ENCODE data around the gene POLG. TPM values are rescaled to one million over a fixed set of nuclear protein-coding genes. Genes with fewer than 3 reads are reported as not detected.

The POLG gene
- total RNA-seq, 1 experiment from 2014 or later, result 36.8 TPM

DNA sequence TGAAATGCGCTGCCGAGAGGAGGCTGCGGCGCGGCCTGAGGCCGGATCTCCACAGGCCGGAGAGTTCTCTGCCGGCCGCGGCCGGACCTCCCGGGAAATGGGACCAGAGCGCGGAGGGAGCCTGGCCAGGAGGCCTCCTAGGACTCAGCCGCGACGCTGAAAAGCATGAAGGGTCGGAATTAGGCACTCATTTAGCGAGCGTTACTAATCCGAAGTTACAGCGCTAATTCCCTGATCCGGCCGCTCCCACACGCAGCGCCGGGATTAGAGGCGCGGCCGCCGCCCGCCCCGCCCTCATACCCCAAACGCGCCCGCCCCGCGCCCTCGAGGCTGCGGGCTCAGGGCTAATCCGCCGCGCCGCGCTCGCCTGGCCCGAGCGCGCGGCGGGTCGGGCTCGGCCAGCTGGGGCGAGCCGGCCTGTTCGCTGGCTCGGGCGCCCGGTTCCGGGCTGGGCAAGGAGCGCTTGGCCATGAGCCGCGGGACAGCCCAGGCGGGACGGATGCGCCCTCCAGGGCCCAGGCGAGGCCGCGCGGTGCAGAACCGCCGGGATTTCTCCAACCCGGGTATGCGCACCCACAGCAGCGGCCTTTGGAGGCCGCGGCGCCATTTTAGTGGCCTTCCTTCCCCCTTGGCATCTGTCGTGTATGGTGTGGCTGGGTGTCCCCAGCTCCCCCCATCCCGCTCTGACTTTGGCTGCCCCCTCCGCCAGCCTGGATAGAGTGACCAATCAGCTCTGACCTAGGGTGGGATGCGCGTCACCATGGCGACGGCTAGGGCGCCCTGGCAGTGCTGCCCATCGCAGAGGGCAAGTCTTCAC, 36.8 kb upstream of the POLG start:
- DNase-seq, result no peak
- Histone ChIP-seq H3K27me3 (ENCODE audit: low read length) (no peaks in the 10 kb centered on the region), H3K27ac (ENCODE audit: low read length) (no peak overlapping the region), H3K79me2 (ENCODE audit: low read length) (no peaks in the 10 kb centered on the region), H3K4me1 (ENCODE audit: low read length) (peaks cover 12% of the 10 kb centered on the region), H2AFZ (ENCODE audit: low read length) (no peak overlapping the region), H3K4me2 (ENCODE audit: low read depth, low read length, poor library complexity, severe bottlenecking) (no peak overlapping the region), H3K36me3 (ENCODE audit: insufficient read depth, low read length) (no peaks in the 10 kb centered on the region), H4K20me1 (ENCODE audit: insufficient read depth, low read depth, low read length) (no peaks in the 10 kb centered on the region), H3K4me3 (ENCODE audit: low read length) (no peak overlapping the region), H3K9me2 (replicated peaks; ENCODE audit: insufficient read depth, low read length) (no peaks in the 10 kb centered on the region), H3K9me3 (ENCODE audit: low read length) (no peaks in the 10 kb centered on the region), H3K9ac (ENCODE audit: low read length) (no peak overlapping the region)

DNA sequence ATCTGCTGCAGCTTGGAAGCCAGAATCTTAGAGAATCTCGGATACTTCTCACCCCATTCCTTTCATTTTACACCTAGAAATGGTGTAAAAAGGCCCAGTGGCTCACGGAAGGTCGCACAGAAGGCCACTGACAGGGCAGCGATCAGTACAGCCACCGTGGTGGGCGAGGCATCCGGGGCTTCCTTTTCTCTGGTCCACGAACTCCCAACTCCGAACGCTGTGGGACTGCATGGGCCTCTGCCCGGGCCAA, 36.3 kb upstream of the POLG start:
- DNase-seq, result no peak
- Histone ChIP-seq H3K4me1 (ENCODE audit: low read length) (peaks cover 12% of the 10 kb centered on the region), H3K9me3 (ENCODE audit: low read length) (no peaks in the 10 kb centered on the region), H2AFZ (ENCODE audit: low read length) (no peak overlapping the region), H3K27me3 (ENCODE audit: low read length) (no peaks in the 10 kb centered on the region), H3K9ac (ENCODE audit: low read length) (no peak overlapping the region), H3K27ac (ENCODE audit: low read length) (no peak overlapping the region), H3K9me2 (replicated peaks; ENCODE audit: insufficient read depth, low read length) (no peaks in the 10 kb centered on the region), H4K20me1 (ENCODE audit: insufficient read depth, low read depth, low read length) (no peaks in the 10 kb centered on the region), H3K79me2 (ENCODE audit: low read length) (no peaks in the 10 kb centered on the region), H3K4me2 (ENCODE audit: low read depth, low read length, poor library complexity, severe bottlenecking) (no peak overlapping the region), H3K4me3 (ENCODE audit: low read length) (no peak overlapping the region), H3K36me3 (ENCODE audit: insufficient read depth, low read length) (no peaks in the 10 kb centered on the region)

DNA sequence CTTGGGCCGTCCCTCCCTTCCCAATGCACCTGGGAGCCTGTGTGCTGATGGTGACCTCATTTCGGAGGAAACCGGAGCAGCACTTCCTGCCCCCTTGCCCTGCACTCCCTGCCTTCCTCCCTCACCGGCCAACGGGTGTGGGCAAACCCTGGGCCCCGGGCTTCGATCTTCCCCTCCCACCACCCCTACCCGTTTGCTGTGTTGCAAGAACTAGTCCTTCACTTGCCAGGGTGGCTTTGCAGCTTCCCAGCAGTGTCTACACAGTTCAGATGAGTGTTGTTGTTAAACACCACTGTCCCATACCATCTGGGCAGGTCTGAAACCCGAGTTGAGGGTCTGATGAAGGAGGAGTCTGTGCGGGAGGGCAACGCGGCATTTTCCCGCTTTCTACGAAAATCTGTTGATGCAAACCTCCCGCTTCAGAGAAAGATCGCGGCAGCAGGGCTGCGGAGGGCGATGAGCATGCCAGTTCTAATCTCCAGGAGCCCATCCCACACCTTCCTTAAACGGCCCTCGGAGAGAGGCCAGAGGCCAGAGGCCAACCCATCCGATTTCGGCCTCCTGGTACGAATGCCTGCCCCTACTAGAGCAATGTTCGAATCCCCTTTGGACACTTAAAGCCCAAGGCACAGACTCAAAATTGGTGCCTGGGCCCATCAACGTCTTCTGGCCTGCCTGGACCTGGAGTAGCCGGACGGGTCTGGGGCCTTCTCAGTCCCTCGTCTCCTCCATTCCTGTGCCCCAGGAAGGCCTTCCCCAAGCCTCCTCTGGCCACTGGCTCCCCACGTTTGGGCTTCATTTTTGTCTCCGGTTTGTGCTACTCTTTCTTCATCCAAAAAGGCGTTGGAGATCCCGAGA, 35.7 kb upstream of the POLG start:
- DNase-seq, result no peak
- Histone ChIP-seq H3K9me2 (replicated peaks; ENCODE audit: insufficient read depth, low read length) (no peaks in the 10 kb centered on the region), H3K79me2 (ENCODE audit: low read length) (no peaks in the 10 kb centered on the region), H3K4me1 (ENCODE audit: low read length) (peaks cover 12% of the 10 kb centered on the region), H4K20me1 (ENCODE audit: insufficient read depth, low read depth, low read length) (no peaks in the 10 kb centered on the region), H3K27ac (ENCODE audit: low read length) (no peak overlapping the region), H3K9me3 (ENCODE audit: low read length) (no peaks in the 10 kb centered on the region), H3K36me3 (ENCODE audit: insufficient read depth, low read length) (no peaks in the 10 kb centered on the region), H2AFZ (ENCODE audit: low read length) (no peak overlapping the region), H3K27me3 (ENCODE audit: low read length) (no peaks in the 10 kb centered on the region), H3K4me3 (ENCODE audit: low read length) (no peak overlapping the region), H3K4me2 (ENCODE audit: low read depth, low read length, poor library complexity, severe bottlenecking) (no peak overlapping the region), H3K9ac (ENCODE audit: low read length) (no peak overlapping the region)

DNA sequence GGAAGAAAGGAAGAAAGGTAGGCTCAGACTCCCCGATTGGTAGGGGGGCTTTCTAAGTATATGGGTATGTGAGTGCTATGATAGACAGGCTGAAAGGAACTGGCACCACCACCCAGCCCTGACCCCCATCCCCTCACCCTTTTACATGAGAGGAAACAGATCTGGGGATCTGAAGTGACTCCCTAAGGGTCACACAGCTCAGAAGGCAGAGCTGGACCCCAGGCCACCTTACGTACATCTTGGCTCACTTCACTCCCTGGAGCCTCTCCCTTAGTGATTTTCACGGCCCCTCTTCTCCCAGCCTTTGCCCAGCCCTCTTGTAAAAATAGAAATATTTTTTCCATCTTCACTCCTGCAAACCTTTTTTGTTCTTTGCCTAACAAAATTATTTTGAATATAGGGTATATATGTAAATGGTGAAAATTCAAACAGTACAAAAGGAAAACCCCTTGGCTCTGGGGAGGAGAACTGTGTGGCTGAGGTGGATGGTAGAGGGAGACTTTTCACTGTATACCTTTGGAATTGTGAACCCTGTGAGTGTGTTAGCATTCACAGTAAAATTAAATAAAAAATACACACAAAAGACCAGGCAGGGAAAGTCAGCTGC, 34.8 kb upstream of the POLG start:
- no peak for DNase-seq
- no peaks in the 10 kb centered on the region for H3K9me2 ChIP-seq (replicated peaks; ENCODE audit: insufficient read depth, low read length)
- H3K9me3 ChIP-seq (ENCODE audit: low read length), result no peaks in the 10 kb centered on the region
- H3K27ac ChIP-seq (ENCODE audit: low read length), result no peak overlapping the region
- H2AFZ ChIP-seq (ENCODE audit: low read length), result no peak overlapping the region
- H3K4me2 ChIP-seq (ENCODE audit: low read depth, low read length, poor library complexity, severe bottlenecking), result no peak overlapping the region
- H3K4me1 ChIP-seq (ENCODE audit: low read length), result peaks cover 13% of the 10 kb centered on the region
- H3K79me2 ChIP-seq (ENCODE audit: low read length), result no peaks in the 10 kb centered on the region
- H3K9ac ChIP-seq (ENCODE audit: low read length), result no peak overlapping the region
- H3K4me3 ChIP-seq (ENCODE audit: low read length), result no peak overlapping the region
- no peaks in the 10 kb centered on the region for H4K20me1 ChIP-seq (ENCODE audit: insufficient read depth, low read depth, low read length)
- no peaks in the 10 kb centered on the region for H3K36me3 ChIP-seq (ENCODE audit: insufficient read depth, low read length)
- H3K27me3 ChIP-seq (ENCODE audit: low read length), result no peaks in the 10 kb centered on the region

DNA sequence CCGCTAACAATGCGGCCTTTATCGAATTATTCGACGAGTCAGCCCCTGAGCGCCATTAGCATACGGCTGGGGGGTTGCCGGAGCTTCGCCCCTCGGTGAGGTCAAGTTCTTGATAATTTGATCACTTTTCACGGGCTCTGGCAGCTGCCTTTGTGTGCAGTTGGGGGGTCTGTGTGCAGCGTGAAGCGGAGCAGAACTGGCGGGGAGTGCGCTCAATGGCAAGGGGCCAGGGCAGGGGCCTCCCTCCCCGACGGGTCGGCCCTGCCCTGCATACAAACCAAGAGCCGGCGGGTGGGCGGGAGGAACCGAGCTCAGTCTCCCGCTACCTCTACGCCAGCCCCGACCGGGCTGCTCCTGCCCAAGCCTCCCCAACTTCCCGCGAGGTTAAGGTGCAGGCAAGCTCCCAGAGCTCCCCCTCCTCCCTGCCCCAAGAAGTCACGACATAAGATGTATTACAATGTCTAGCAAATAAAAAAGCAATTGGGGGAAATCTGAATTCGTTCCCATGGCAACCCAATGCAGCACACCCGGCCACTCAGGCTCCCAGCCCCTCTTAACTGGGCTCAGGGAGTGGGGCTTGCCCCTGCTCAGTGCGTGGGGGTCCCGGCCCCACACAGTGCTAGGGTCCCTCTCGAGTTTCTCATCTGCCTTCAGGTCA, 34.1 kb upstream of the POLG start:
- Histone ChIP-seq H3K36me3 (ENCODE audit: insufficient read depth, low read length) (no peaks in the 10 kb centered on the region), H3K4me2 (ENCODE audit: low read depth, low read length, poor library complexity, severe bottlenecking) (no peak overlapping the region), H3K9me2 (replicated peaks; ENCODE audit: insufficient read depth, low read length) (no peaks in the 10 kb centered on the region), H3K9me3 (ENCODE audit: low read length) (no peaks in the 10 kb centered on the region), H3K4me1 (ENCODE audit: low read length) (peaks cover 19% of the 10 kb centered on the region), H4K20me1 (ENCODE audit: insufficient read depth, low read depth, low read length) (no peaks in the 10 kb centered on the region), H3K27ac (ENCODE audit: low read length) (no peak overlapping the region), H3K27me3 (ENCODE audit: low read length) (no peaks in the 10 kb centered on the region), H3K79me2 (ENCODE audit: low read length) (no peaks in the 10 kb centered on the region), H3K4me3 (ENCODE audit: low read length) (no peak overlapping the region), H2AFZ (ENCODE audit: low read length) (no peak overlapping the region), H3K9ac (ENCODE audit: low read length) (no peak overlapping the region)
- DNase-seq, result no peak

DNA sequence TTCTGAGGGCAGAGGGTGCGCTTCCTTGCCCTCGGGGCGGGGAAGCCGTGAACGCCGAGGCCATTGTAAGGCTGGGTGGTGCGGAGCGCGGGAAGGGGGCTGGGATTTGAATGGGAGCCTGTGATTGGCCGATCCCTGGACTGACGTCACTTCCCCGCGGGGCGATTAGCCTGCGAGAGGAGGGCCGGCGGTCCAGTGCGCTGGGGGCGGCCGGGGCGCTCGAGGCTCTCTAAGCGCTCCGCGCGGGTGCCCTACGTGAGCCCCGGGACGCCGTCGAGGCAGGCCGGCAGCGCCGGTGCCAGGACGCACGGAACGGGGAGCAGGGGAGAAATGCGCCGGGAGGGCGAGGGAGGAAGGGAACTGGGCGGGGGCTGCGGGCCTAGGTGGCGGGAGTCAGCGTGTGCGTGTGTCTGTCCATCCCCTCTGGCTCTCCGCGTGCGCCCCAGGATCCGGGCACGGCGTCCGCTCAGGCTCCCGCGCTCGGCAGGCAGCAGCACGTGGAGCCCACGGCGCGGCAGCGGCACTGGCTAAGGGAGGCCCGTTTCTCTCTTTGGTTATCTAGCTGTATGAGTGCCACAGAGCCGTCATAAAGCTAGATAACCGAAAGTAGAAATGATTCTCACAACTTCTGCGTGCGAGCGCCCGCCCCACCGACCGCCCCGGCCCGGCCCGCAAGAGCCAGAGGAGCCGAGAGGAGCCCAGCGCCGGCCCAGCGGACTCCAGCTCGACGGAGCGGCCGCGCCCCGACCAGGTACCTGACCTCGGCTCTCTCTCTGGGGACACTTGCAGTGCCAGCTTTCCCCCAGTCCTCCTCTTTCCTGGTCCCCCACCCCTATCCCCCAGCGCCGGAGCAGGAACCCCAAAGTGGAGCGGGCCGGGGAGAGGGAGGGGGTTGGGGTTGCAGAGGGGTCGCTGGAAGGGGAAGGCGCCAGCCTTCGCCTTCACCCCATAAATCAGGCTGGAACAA, 33.1 kb upstream of the POLG start:
- Histone ChIP-seq H3K27me3 (ENCODE audit: low read length) (no peaks in the 10 kb centered on the region), H3K4me3 (ENCODE audit: low read length) (no peak overlapping the region), H3K27ac (ENCODE audit: low read length) (no peak overlapping the region), H3K4me1 (ENCODE audit: low read length) (peaks cover 19% of the 10 kb centered on the region), H3K4me2 (ENCODE audit: low read depth, low read length, poor library complexity, severe bottlenecking) (no peak overlapping the region), H3K9ac (ENCODE audit: low read length) (no peak overlapping the region), H2AFZ (ENCODE audit: low read length) (no peak overlapping the region), H3K9me3 (ENCODE audit: low read length) (no peaks in the 10 kb centered on the region), H4K20me1 (ENCODE audit: insufficient read depth, low read depth, low read length) (no peaks in the 10 kb centered on the region), H3K9me2 (replicated peaks; ENCODE audit: insufficient read depth, low read length) (no peaks in the 10 kb centered on the region), H3K36me3 (ENCODE audit: insufficient read depth, low read length) (no peaks in the 10 kb centered on the region), H3K79me2 (ENCODE audit: low read length) (no peaks in the 10 kb centered on the region)
- DNase-seq, result no peak

DNA sequence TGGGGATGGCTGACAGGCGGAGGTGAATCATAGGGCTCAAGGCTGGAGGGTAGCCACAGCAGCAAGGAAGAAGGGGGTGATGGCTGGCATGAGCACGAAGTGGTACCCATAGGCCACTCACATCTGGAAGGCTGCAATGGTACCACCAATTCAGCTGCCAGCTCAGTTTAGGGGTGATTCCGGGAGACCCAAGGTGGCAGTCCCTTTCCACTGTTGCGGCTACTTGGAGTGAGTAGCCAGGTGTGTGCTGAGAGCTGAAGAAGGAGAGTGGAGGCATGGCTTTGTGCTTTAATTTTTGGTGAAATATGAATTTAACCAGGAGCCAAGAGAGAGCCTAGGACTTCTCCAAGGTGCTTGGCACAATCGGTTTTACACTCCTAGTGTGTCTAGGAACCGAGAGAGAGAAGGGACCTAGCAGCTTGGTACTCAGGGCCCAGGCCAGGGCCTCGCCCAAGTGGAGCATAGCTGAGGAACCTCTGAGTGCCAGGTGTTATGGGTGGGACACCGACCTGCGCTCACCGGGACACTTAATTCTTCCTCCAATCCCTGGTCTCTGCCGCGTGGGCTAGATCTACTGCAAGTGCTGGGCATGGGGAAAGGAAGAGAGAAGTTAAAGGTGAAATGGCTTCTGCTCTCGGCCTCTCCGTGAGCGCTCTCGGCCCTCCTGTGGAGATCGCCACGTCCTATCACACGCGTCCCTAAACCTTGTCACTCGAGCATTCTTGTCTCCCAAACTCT, 32.2 kb upstream of the POLG start:
- Histone ChIP-seq H4K20me1 (ENCODE audit: insufficient read depth, low read depth, low read length) (no peaks in the 10 kb centered on the region), H3K9me2 (replicated peaks; ENCODE audit: insufficient read depth, low read length) (no peaks in the 10 kb centered on the region), H3K9me3 (ENCODE audit: low read length) (no peaks in the 10 kb centered on the region), H3K79me2 (ENCODE audit: low read length) (no peaks in the 10 kb centered on the region), H3K27ac (ENCODE audit: low read length) (no peak overlapping the region), H3K27me3 (ENCODE audit: low read length) (no peaks in the 10 kb centered on the region), H2AFZ (ENCODE audit: low read length) (no peak overlapping the region), H3K4me2 (ENCODE audit: low read depth, low read length, poor library complexity, severe bottlenecking) (no peak overlapping the region), H3K4me3 (ENCODE audit: low read length) (no peak overlapping the region), H3K9ac (ENCODE audit: low read length) (no peak overlapping the region), H3K4me1 (ENCODE audit: low read length) (peaks cover 19% of the 10 kb centered on the region), H3K36me3 (ENCODE audit: insufficient read depth, low read length) (no peaks in the 10 kb centered on the region)
- DNase-seq, result no peak

Measured in Karpas-422 (cell line).